Middle frontal gyrus (tissue), 1 donor: Measurements from ENCODE around the gene GPR3.
A peak's percentile ranks its signal among the peaks of the same experiment; 100 is the strongest.

Source experiments
- DNase-seq: peaks from one replicate; pipeline ENCODE4 v3.0.0-alpha.2; 2015; ENCODE audit warnings: low spot score; ENCODE audit errors: extremely low spot score

Gene GPR3

DNA sequence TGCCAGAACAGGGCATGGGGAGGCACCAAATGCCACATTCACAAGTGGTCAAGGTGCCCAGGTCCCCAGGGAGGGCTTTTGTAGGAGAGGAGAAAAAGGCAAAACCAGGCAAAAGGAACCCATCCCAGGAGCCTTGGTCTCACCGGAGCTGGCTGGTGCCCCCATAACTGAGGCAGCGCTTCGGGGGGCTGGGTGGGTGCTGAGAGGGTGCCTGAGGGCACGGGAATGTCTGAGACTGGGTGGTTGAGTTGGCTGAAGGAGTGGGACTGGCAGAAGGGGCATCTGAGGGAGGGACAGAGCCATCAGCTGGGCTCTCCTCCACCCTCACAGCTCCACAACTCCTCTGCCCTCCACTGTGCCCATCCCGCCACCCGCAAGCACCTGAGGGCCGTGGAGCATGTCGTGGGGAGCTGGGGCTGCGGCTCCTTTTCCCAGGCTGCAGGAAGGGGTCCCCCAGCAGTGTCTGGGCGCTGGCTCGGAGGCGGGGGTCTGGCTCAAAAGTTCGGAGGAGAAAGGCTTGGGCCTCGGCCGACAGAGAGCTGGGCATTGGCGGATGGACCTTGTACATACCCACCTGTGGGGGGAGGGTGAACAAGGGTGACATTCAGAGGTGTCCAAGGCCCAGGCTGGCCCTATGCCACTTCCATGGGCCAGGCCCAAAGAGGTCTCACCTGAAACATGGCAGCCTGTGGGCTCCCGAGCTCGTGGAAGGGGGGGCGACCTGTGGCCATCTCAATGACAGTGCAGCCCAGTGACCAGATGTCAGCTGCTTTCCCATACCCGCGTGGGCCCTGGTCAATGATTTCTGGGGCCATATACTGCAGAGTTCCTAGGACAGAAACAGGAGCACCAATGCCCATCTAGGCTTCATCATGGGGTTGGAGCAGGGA, 34.1 kb upstream of the GPR3 start:
- DNase-seq = no peak

GRCh38 chr1:27358928-27359313, 33.5 kb upstream of the GPR3 start:
- DNase-seq = no peak

GRCh38 chr1:27359822-27360158, 32.6 kb upstream of the GPR3 start:
- DNase-seq = no peak

GRCh38 chr1:27360159-27361043, 32.0 kb upstream of the GPR3 start:
- no peak for DNase-seq

DNA sequence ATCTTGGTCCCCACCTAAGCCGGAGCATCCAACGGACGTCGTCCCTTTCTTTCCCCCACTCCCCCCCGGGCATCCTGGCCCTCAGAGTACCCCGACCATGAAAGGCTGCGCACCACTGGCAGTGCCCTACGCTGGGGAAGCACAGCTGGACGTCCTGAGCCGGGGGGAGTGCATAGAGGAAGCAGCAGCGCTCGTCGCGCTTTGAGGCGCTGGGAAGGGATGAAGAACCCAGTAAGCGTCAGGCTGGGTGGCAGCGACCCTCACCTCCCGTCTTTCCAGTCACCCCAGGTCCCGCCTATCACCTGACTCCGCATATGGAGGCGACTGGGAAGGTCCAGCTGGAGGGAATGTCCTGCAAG, 31.4 kb upstream of the GPR3 start:
- no peak for DNase-seq

DNA sequence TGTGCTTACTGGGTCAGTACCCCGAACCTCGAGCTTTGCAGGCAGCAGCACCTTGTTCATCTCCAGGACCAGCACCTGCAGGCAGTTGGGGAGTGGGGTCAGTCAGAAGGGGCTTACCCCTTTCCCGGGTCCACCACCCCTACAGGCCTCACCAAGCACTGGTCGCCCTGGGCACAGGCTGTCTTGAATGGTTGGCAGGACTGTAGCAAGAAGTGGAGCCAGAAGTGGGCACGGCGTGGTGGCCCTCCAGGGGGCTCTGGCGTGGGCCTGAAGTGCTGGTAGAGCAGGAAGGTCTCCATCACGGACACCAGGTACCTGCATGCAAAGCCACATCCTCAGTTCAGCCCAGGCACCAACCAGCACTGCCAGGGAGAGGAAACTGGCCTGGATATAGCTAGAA, 30.9 kb upstream of the GPR3 start:
- no peak for DNase-seq

DNA sequence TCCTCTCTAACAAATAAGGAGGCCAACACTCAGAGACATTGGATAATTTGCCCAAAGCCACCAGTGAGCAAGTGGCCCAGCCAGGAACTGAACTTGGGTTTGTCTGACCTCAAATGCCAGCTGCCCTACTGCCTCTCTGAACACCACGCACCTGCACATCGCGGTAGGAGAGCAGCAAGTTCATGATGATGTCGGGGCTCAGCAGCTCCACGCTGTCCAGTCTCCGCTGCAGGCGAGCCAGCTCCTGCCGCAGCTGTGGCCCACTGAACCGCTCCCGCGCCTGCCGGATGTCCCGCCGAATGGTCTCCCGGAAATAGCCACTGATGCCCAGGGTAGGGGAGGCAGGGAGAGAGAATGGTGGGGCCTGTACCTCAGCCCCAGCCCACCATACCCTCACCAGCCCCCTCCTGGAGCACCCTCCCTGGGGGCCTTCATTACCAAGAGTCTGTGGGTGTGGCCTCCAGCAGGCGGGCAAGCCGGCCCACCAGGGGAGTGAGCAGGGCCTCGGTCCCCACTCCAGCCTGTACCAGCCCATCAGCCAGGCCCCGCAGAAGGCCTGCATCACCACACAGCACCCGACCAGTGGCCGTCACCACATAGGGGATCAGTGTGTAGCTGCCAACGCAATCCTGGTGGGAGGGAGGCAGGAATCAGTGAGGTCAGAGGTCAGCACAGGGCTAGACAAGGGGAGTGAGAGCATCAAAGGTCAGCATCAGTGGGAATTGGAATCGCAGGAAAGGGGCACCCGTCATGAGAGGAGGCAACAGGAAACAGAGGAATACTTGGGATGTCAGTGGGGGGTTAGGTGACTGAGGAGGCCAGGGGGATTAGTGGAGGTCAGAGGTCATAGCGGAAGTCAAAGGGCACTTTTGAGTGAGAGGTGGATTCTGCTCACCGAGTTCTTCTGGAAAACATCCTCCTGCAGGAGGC, 28.4 kb upstream of the GPR3 start:
- DNase-seq = no peak

- no peak for DNase-seq
These were observed 27.6 kb upstream of the GPR3 start for GRCh38 chr1:27364696-27365371.

DNA sequence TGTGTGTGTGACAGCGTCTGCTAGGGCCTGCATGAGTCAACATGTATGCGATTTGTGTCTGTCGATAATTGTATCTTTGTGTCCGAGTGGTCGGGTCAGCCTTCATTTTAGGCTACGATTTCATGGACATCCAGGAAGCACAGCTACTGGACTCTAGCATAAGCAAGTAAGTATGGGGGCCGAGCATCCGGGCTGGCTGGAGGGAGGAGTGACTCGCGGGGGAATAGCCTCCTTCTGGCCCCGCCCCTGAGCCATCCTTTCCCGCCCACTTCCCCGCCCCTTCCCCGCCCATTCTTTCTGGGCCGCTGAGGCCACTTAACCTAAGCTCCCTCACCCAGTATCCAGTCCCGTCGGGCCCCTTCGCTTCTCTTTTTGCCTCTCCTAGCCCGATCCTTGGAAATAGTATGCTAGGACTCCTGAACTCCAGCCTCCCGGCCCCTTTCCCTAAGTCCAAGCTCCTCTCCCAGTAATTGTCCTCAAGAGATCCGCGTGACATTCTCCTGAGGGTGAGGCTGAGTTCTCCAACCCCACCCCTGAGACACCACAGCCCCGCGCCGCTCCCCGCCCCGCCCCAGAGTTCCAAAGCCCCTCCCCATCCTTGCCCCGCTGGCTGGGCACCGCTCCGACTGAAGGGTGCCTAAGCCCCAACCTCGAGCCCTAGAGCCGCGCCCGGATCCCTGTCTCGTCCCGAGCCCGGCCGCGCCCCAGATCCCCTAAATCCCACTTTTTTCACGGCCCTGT, 26.9 kb upstream of the GPR3 start:
- DNase-seq = peak; percentile 46

DNA sequence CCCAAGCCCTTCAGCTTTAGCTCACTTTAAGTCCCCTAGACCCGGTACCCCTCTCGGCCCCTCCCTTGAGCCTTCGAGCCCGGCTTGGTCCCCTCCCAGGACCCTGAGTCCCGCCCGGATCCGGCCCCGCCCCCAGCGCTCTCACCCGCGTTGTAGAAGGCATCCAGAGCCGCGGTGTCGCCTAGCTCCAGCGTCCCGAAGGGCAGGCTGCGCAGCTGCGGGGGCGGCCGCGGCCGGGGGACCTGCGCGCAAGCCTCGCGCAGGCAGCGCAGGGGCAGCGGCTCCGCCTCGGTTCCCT, 26.4 kb upstream of the GPR3 start:
- DNase-seq = no peak

DNA sequence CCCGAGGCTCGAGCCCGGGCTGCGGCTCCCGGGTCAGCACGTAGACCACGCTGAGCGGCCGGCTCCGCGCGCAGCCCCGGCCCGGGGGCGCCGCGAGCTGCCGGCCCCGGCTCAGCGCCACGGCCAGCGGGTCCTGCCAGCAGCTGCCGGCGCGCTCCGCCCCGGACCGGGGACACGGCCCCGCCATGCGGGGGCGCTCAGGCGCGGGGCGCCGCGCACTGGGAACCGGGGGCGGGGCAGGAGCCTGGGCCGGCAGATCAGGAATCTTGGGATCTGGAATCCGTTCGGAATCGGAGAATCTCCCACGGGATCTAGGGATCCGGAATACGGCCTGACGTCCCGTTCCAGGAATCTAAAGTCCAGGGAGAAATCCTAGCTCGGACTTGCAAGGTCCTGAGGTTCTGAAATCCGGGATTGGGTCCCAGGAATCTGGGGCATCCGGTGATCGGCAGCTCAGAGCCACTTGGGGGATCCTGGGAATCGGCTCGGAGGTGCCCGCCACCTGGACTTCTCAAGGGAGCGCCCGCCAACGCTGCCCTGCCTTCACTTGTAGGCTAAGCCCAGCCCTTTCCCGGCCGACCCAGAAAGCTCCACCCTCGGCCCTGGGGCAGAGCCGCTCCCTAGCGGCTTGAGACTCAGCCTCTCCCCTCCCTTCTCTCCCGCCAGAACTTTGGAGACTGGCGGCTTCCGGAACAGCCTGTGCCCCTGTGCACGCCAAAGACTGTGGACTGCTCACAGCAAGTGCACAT, 25.8 kb upstream of the GPR3 start, which contains the start of gene MAP3K6:
MAP3K6 (minus strand) TSS at position 551 of the 749 bp plus-strand sequence; CDS start at position 187, 364 bp downstream.
- DNase-seq = no peak

GRCh38 chr1:27367160-27367650, 25.2 kb upstream of the GPR3 start:
- no peak for DNase-seq

DNA sequence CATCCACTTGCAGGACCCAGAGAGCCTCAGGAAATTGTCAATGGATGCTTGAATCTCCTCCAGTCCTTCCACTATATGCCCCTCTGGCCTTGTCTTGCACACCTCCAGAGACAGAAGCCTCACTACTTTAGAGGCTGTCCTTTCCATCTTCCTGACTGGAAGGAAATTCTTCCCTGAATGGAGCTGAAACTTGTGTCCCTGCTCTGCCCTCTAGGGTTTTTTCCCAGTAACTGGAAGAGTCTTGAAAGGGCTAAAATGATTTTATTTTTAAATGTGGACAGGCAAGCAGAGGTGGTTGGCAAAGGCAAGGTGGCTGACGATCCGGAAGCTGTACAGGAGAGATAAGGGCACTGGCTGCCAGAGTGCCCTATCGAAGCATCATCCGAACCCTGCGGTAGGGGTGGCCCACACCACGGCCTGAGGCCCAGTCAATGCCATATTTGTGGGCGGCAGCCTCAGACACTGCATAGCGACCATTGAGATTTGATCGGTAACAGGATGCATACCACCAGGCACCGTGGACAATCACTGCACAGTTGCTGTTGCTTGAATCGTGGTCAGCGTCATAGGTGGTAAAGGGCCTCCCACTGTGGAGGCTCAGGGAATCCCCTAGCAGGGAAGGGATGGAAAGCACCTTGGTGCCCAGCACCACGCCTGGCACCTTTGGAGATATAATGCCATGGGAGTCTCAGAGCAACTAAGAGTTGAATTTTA, 23.4 kb upstream of the GPR3 start:
- DNase-seq = no peak

GRCh38 chr1:27372022-27372807, 20.2 kb upstream of the GPR3 start:
- no peak for DNase-seq

GRCh38 chr1:27372808-27373690, 19.4 kb upstream of the GPR3 start:
- no peak for DNase-seq

- DNase-seq = no peak
These were observed 17.9 kb upstream of the GPR3 start, which contains the start of gene FCN3 for GRCh38 chr1:27374362-27375086. TSS of gene FCN3 (minus strand) at chr1:27374824. CDS start at chr1:27374818, 6 bp downstream.
